ENCODE results near the gene SSUH2.
"Not testable (repeated sequence)": the region's sequence is repeated elsewhere in the genome, so short reads cannot be mapped to it uniquely, and the experiment has no call there.

DNA sequence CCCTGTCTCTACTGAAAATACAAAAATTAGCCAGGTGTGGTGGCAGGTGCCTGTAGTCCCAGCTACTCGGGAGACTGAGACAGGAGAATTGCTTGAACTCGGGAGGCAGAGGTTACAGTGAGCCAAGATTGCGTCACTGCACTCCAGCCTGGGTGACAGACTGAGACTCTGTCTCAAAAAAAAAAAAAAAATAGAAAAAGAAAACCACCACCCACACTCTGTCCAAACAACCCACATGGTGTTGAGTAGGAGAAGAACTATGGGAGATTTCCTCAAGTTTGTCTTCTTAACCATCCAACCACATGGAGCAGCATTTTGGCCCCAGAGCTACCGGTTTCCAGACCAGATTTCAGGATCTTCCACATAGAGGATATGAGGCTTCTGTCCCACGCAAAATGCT is 64.2 kb downstream of the SSUH2 start:
- TF ChIP-seq, protein P1, sequence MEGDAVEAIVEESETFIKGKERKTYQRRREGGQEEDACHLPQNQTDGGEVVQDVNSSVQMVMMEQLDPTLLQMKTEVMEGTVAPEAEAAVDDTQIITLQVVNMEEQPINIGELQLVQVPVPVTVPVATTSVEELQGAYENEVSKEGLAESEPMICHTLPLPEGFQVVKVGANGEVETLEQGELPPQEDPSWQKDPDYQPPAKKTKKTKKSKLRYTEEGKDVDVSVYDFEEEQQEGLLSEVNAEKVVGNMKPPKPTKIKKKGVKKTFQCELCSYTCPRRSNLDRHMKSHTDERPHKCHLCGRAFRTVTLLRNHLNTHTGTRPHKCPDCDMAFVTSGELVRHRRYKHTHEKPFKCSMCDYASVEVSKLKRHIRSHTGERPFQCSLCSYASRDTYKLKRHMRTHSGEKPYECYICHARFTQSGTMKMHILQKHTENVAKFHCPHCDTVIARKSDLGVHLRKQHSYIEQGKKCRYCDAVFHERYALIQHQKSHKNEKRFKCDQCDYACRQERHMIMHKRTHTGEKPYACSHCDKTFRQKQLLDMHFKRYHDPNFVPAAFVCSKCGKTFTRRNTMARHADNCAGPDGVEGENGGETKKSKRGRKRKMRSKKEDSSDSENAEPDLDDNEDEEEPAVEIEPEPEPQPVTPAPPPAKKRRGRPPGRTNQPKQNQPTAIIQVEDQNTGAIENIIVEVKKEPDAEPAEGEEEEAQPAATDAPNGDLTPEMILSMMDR (IDR thresholded peaks at IDR 0.05) = not testable (repeated sequence)
- TF ChIP-seq POLR2A (IDR thresholded peaks at IDR 0.05) = not testable (repeated sequence)

Data from adrenal gland (tissue), 5 donors.